ENCODE results near the gene MYOCD. TPM values are rescaled to one million over a fixed set of nuclear protein-coding genes. Genes with fewer than 3 reads are reported as not detected.

Gene MYOCD
- total RNA-seq, 1 experiment from 2014 or later: 1.2 TPM

GRCh38 chr17:12691173-12691572 is 25.5 kb downstream of the MYOCD start (continued):
- TF ChIP-seq ARID4B (CRISPR knock-in tag; IDR thresholded peaks at IDR 0.05; ENCODE audit: borderline replicate concordance) (no peak), PRDM15 (CRISPR knock-in tag; IDR thresholded peaks at IDR 0.05) (no peak), E2F5 (CRISPR knock-in tag; IDR thresholded peaks at IDR 0.05) (no peak), SOX15 (CRISPR knock-in tag; IDR thresholded peaks at IDR 0.05) (no peak), TEAD1 (CRISPR knock-in tag; IDR thresholded peaks at IDR 0.05) (no peak), ZBTB21 (CRISPR knock-in tag; IDR thresholded peaks at IDR 0.05; ENCODE audit: borderline replicate concordance) (no peak)

GRCh38 chr17:12693640-12694039 is 27.9 kb downstream of the MYOCD start:
- TF ChIP-seq HMGA2 (CRISPR knock-in tag; IDR thresholded peaks at IDR 0.05) (peak; percentile 80), ELF4 (CRISPR knock-in tag; IDR thresholded peaks at IDR 0.05; ENCODE audit: low read depth) (no peak), E2F4 (CRISPR knock-in tag; IDR thresholded peaks at IDR 0.05; ENCODE audit: borderline replicate concordance, low read depth) (no peak), ZNF263 (CRISPR knock-in tag; IDR thresholded peaks at IDR 0.05; ENCODE audit: low read depth) (no peak), CDX4 (CRISPR knock-in tag; IDR thresholded peaks at IDR 0.05; ENCODE audit: borderline replicate concordance) (no peak), SOX15 (CRISPR knock-in tag; IDR thresholded peaks at IDR 0.05) (no peak)
- no peak for ATAC-seq
- ChIA-PET POLR2A (no interaction called here), CTCF (interaction anchor here (0.5 to 2.7 kb wide), 3 partner anchors 27 to 1792 kb away, joined by 3 to 11 read pairs (median 6); no protein-coding TSS in a partner anchor)
- Mint-ChIP-seq H3K27me3 (ENCODE audit: low read depth) (no peaks in the 10 kb centered on the region; the same call in 1 of the 2 replicates), H3K4me3 (no peak overlapping the region), H3K36me3 (no peaks in the 10 kb centered on the region), H3K27ac (no peak overlapping the region), H3K4me1 (no peaks in the 10 kb centered on the region), H3K9me3 (no peaks in the 10 kb centered on the region)
- no peak for DNase-seq (ENCODE audit: low spot score)

GRCh38 chr17:12706070-12706469 is 40.4 kb downstream of the MYOCD start:
- ATAC-seq (peak; percentile 26; the same call in 1 of the 2 replicates), DNase-seq (ENCODE audit: low spot score) (no peak)
- Mint-ChIP-seq H3K4me1 (peaks cover 16% of the 10 kb centered on the region), H3K4me3 (no peak overlapping the region), H3K36me3 (no peaks in the 10 kb centered on the region), H3K9me3 (peaks cover 10% of the 10 kb centered on the region), H3K27me3 (ENCODE audit: low read depth) (no peaks in the 10 kb centered on the region), H3K27ac (no peak overlapping the region)
- TF ChIP-seq ATF3 (CRISPR knock-in tag; conservative IDR thresholded peaks at IDR 0.05) (no peak), OVOL2 (CRISPR knock-in tag; IDR thresholded peaks at IDR 0.05; ENCODE audit: borderline replicate concordance) (no peak), HMGXB4 (CRISPR knock-in tag; IDR thresholded peaks at IDR 0.05) (no peak), CREM (CRISPR knock-in tag; IDR thresholded peaks at IDR 0.05) (no peak), ETV6 (CRISPR knock-in tag; IDR thresholded peaks at IDR 0.05) (no peak)
- ChIA-PET CTCF (interaction anchor here (1.2 to 1.9 kb wide), 2 partner anchors 36 to 38 kb away, joined by 3 to 11 read pairs; no protein-coding TSS in a partner anchor), POLR2A (no interaction called here)
